Parathyroid adenoma (tissue), 2 donors: ENCODE results near the gene DPP4.
A peak's percentile ranks its signal among the peaks of the same experiment; 100 is the strongest.

Experiments
- H2AFZ ChIP-seq: fragments of 300-600 bp; sonication (generic); one replicate; pipeline ENCODE4 v1.7.0; 2017; ENCODE audit warnings: antibody characterized with exemption, mild to moderate bottlenecking
- H3K27ac ChIP-seq: fragments of 300-600 bp; sonication (generic); one replicate; pipeline ENCODE4 v1.7.0; 2017
- H3K27me3 ChIP-seq: fragments of 300-600 bp; sonication (generic); one replicate; pipeline ENCODE4 v1.7.0; 2017; ENCODE audit warnings: low read length; ENCODE audit not compliant: control insufficient read depth, insufficient read depth
- H3K36me3 ChIP-seq: fragments of 300-600 bp; sonication (generic); one replicate; pipeline ENCODE4 v1.7.0; 2017; ENCODE audit warnings: low read length; ENCODE audit not compliant: control insufficient read depth, insufficient read depth
- H3K4me1 ChIP-seq: fragments of 300-600 bp; sonication (generic); one replicate; pipeline ENCODE4 v1.7.0; 2017; ENCODE audit warnings: control low read depth
- H3K4me2 ChIP-seq: fragments of 300-600 bp; sonication (generic); one replicate; pipeline ENCODE4 v1.7.0; 2017; ENCODE audit warnings: low read length
- H3K4me3 ChIP-seq: fragments of 300-600 bp; sonication (generic); one replicate; pipeline ENCODE4 v1.7.0; 2017; ENCODE audit warnings: low read depth, low read length
- H3K79me2 ChIP-seq: fragments of 300-600 bp; sonication (generic); one replicate; pipeline ENCODE4 v1.7.0; 2017; ENCODE audit warnings: control low read depth
- H3K9ac ChIP-seq: fragments of 300-600 bp; sonication (generic); one replicate; pipeline ENCODE4 v1.7.0; 2017; ENCODE audit warnings: mild to moderate bottlenecking
- H3K9me3 ChIP-seq: fragments of 300-600 bp; sonication (generic); one replicate; pipeline ENCODE4 v1.7.0; 2017; ENCODE audit warnings: low read length; ENCODE audit not compliant: control insufficient read depth
- CTCF ChIP-seq: fragments of 300-600 bp; sonication (generic); IDR thresholded peaks from one replicate; pipeline ENCODE4 v1.7.0; 2017; ENCODE audit warnings: antibody characterized with exemption, mild to moderate bottlenecking
- donor health status: primary hyperparathyroidism.

DPP4 gene

DNA sequence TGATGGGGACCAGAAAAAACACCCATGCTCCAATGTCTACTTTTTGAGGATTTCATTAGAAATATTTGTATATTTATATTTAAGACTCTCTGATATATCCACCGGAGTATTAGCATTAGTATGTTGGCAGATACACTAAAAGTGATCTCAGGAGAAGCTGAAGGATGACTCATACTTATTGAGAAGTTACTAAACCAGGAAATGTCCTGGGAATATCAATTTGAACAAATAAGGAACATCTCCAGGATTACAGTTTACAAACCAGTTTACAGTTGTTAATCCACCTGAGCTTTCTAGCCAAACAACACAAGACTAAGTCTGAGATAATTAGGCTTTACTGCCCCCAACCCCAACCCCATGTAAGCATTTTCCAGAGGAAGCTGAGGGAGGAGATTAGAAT, 16.1 kb upstream of the DPP4 start:
- H3K27me3 ChIP-seq, result no peaks in the 10 kb centered on the region
- H3K4me3 ChIP-seq, result no peak overlapping the region
- no peaks in the 10 kb centered on the region for H3K36me3 ChIP-seq
- no peaks in the 10 kb centered on the region for H3K4me1 ChIP-seq
- no peak overlapping the region for H3K9ac ChIP-seq
- H2AFZ ChIP-seq, result no peak overlapping the region
- no peak overlapping the region for H3K4me2 ChIP-seq
- H3K9me3 ChIP-seq, result no peaks in the 10 kb centered on the region
- H3K79me2 ChIP-seq, result no peaks in the 10 kb centered on the region
- TF ChIP-seq CTCF, result no peak
- H3K27ac ChIP-seq, result no peak overlapping the region

DNA sequence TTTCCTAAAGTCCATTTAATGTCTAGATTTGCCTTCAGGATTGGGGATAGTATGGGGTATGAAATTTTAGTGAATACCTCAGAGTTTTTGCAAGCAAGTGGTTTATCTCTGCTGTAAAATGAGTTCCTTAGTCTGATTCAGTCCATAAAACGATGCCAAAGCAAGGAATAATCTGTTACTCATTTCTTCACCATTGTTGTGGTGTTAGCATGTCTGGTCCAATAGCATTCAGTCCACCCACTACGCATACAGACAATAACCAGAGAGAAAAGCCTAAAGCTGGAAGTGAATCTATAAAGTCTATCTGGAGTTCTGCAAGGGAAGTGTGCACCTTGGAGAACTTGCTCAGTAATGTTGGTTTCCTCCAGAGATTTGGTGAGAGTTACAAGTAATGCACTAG, 12.9 kb upstream of the DPP4 start:
- no peaks in the 10 kb centered on the region for H3K27me3 ChIP-seq
- no peaks in the 10 kb centered on the region for H3K36me3 ChIP-seq
- H3K9ac ChIP-seq, result no peak overlapping the region
- TF ChIP-seq CTCF, result no peak
- peaks cover 3% of the 10 kb centered on the region for H3K4me1 ChIP-seq
- no peaks in the 10 kb centered on the region for H3K79me2 ChIP-seq
- H2AFZ ChIP-seq, result no peak overlapping the region
- H3K4me3 ChIP-seq, result no peak overlapping the region
- no peak overlapping the region for H3K4me2 ChIP-seq
- no peak overlapping the region for H3K27ac ChIP-seq
- no peaks in the 10 kb centered on the region for H3K9me3 ChIP-seq

GRCh38 chr2:162085090-162085891, 11.3 kb upstream of the DPP4 start:
- Histone ChIP-seq H3K4me3 (no peak overlapping the region), H3K9ac (no peak overlapping the region), H3K9me3 (no peaks in the 10 kb centered on the region), H3K79me2 (no peaks in the 10 kb centered on the region), H3K4me2 (no peak overlapping the region), H3K27ac (no peak overlapping the region), H3K4me1 (peaks cover 3% of the 10 kb centered on the region), H3K27me3 (no peaks in the 10 kb centered on the region), H2AFZ (no peak overlapping the region), H3K36me3 (no peaks in the 10 kb centered on the region)
- no peak for TF ChIP-seq CTCF

GRCh38 chr2:162084536-162084935, 10.5 kb upstream of the DPP4 start:
- Histone ChIP-seq H3K4me3 (no peak overlapping the region), H3K4me2 (no peak overlapping the region), H3K4me1 (peaks cover 3% of the 10 kb centered on the region), H3K79me2 (no peaks in the 10 kb centered on the region), H3K27me3 (no peaks in the 10 kb centered on the region), H3K36me3 (no peaks in the 10 kb centered on the region), H3K9me3 (no peaks in the 10 kb centered on the region), H3K9ac (no peak overlapping the region), H2AFZ (peak overlapping the region; percentile 29), H3K27ac (no peak overlapping the region)
- TF ChIP-seq CTCF, result no peak

DNA sequence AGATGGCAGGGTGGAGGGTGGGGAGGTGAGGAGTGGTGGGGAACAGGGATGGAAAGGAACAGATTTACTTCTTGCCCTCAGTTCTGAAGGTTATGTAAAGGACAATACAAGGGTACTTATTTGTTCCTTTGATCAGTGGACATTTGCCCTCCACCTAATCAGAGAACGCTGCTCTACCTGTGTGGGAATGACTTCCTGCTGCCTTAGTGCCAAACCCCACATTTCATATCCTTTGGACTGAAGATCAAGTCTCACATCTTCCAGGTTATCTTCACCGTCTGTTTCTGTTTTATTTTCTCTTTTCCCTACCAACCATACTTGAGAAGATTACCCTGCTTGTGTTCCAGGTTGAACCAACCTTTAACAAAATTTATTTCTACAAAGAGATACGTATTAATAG, 8.7 kb upstream of the DPP4 start:
- Histone ChIP-seq H3K79me2 (no peaks in the 10 kb centered on the region), H3K9me3 (no peaks in the 10 kb centered on the region), H3K4me1 (peaks cover 3% of the 10 kb centered on the region), H3K27me3 (no peaks in the 10 kb centered on the region), H3K36me3 (no peaks in the 10 kb centered on the region), H3K4me2 (no peak overlapping the region), H3K4me3 (no peak overlapping the region), H3K27ac (no peak overlapping the region), H3K9ac (no peak overlapping the region), H2AFZ (no peak overlapping the region)
- TF ChIP-seq CTCF, result no peak
